ENCODE measurements around the gene DNAJB9.
"Not testable (repeated sequence)": the region's sequence is repeated elsewhere in the genome, so short reads cannot be mapped to it uniquely, and the experiment has no call there.

DNA sequence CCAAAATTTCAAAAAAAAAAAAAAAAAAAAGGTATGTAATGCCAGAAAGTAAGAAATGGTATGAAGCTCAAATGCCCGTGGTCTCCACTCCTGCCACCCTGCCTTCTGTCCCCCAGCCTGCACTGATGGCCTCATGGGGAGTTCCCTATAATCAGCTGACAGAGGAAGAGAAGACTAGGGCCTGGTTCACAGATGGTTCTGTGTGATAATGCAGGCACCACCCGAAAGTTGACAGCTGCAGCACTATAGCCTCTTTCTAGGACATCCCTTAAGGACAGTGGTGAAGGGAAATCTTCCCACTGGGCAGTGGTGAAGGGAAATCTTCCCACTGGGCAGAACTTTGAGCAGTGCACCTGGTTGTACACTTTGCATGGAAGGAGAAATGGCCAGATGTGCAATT is 31.4 kb upstream of the DNAJB9 start:
- not testable (repeated sequence) for TF ChIP-seq ZNF565 (CRISPR knock-in tag; conservative IDR thresholded peaks at IDR 0.05; ENCODE audit: low read depth); ESRRG (CRISPR knock-in tag; IDR thresholded peaks at IDR 0.05); PPARA (CRISPR knock-in tag; IDR thresholded peaks at IDR 0.05; ENCODE audit: borderline replicate concordance); TOX (CRISPR knock-in tag; IDR thresholded peaks at IDR 0.05; ENCODE audit: borderline replicate concordance); ZC3H10 (CRISPR knock-in tag; IDR thresholded peaks at IDR 0.05); ZFP3 (CRISPR knock-in tag; IDR thresholded peaks at IDR 0.05); CSDC2 (CRISPR knock-in tag; IDR thresholded peaks at IDR 0.05); ARNTL (CRISPR knock-in tag; IDR thresholded peaks at IDR 0.05; ENCODE audit: borderline replicate concordance, low read depth); RARB (CRISPR knock-in tag; IDR thresholded peaks at IDR 0.05)
- TF ChIP-seq, protein P1, sequence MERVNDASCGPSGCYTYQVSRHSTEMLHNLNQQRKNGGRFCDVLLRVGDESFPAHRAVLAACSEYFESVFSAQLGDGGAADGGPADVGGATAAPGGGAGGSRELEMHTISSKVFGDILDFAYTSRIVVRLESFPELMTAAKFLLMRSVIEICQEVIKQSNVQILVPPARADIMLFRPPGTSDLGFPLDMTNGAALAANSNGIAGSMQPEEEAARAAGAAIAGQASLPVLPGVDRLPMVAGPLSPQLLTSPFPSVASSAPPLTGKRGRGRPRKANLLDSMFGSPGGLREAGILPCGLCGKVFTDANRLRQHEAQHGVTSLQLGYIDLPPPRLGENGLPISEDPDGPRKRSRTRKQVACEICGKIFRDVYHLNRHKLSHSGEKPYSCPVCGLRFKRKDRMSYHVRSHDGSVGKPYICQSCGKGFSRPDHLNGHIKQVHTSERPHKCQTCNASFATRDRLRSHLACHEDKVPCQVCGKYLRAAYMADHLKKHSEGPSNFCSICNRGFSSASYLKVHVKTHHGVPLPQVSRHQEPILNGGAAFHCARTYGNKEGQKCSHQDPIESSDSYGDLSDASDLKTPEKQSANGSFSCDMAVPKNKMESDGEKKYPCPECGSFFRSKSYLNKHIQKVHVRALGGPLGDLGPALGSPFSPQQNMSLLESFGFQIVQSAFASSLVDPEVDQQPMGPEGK (CRISPR knock-in tag; IDR thresholded peaks at IDR 0.05; ENCODE audit: borderline replicate concordance) = not testable (repeated sequence)
- TF ChIP-seq, protein P2, sequence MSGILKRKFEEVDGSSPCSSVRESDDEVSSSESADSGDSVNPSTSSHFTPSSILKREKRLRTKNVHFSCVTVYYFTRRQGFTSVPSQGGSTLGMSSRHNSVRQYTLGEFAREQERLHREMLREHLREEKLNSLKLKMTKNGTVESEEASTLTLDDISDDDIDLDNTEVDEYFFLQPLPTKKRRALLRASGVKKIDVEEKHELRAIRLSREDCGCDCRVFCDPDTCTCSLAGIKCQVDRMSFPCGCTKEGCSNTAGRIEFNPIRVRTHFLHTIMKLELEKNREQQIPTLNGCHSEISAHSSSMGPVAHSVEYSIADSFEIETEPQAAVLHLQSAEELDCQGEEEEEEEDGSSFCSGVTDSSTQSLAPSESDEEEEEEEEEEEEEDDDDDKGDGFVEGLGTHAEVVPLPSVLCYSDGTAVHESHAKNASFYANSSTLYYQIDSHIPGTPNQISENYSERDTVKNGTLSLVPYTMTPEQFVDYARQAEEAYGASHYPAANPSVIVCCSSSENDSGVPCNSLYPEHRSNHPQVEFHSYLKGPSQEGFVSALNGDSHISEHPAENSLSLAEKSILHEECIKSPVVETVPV (CRISPR knock-in tag; IDR thresholded peaks at IDR 0.05) = not testable (repeated sequence)
- TF ChIP-seq, protein P3, sequence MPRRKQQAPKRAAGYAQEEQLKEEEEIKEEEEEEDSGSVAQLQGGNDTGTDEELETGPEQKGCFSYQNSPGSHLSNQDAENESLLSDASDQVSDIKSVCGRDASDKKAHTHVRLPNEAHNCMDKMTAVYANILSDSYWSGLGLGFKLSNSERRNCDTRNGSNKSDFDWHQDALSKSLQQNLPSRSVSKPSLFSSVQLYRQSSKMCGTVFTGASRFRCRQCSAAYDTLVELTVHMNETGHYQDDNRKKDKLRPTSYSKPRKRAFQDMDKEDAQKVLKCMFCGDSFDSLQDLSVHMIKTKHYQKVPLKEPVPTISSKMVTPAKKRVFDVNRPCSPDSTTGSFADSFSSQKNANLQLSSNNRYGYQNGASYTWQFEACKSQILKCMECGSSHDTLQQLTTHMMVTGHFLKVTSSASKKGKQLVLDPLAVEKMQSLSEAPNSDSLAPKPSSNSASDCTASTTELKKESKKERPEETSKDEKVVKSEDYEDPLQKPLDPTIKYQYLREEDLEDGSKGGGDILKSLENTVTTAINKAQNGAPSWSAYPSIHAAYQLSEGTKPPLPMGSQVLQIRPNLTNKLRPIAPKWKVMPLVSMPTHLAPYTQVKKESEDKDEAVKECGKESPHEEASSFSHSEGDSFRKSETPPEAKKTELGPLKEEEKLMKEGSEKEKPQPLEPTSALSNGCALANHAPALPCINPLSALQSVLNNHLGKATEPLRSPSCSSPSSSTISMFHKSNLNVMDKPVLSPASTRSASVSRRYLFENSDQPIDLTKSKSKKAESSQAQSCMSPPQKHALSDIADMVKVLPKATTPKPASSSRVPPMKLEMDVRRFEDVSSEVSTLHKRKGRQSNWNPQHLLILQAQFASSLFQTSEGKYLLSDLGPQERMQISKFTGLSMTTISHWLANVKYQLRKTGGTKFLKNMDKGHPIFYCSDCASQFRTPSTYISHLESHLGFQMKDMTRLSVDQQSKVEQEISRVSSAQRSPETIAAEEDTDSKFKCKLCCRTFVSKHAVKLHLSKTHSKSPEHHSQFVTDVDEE (CRISPR knock-in tag; IDR thresholded peaks at IDR 0.05) = not testable (repeated sequence)
